Astrocyte of the spinal cord (primary cell): Measurements from ENCODE around the gene SHISA2.

Experiments
- DNase-seq: peaks from one replicate; pipeline ENCODE4 v3.0.0; 2011; ENCODE audit warnings: low read depth, low spot score
- H3K4me3 ChIP-seq: 2 replicates; pipeline ENCODE4 v1.5.1; 2011; ENCODE audit warnings: low read depth, mild to moderate bottlenecking, low read length, moderate library complexity
- CTCF ChIP-seq: IDR thresholded peaks from 2 replicates; pipeline ENCODE4 v1.5.1; 2012; ENCODE audit warnings: low read depth, mild to moderate bottlenecking, low read length, inconsistent platforms
- in situ Hi-C: cut with HindIII; loops from 2 replicates; pipeline ENCODE4 v1.10.0; 2017; ENCODE audit warnings: low sequenced_read_pairs

Gene SHISA2

GRCh38 chr13:26060357-26060756 lies 8.5 kb upstream of the SHISA2 start:
- TF ChIP-seq CTCF, result no peak
- no peak for DNase-seq
- in situ Hi-C loops, result no loop called here
- no peak overlapping the region for H3K4me3 ChIP-seq

GRCh38 chr13:26058704-26059103 lies 6.9 kb upstream of the SHISA2 start:
- in situ Hi-C loops, result no loop called here
- TF ChIP-seq CTCF, result no peak
- no peak for DNase-seq

GRCh38 chr13:26054896-26055295 lies 3.1 kb upstream of the SHISA2 start:
- no peak for DNase-seq
- in situ Hi-C loops, result no loop called here
- no peak for TF ChIP-seq CTCF
- no peak overlapping the region for H3K4me3 ChIP-seq

More at GRCh38 chr13:26058704-26059103, 6.9 kb upstream of the SHISA2 start:
- H3K4me3 ChIP-seq, result no peak overlapping the region

GRCh38 chr13:26053418-26053980 lies 1.7 kb upstream of the SHISA2 start:
- no peak for TF ChIP-seq CTCF
- DNase-seq, result no peak
- H3K4me3 ChIP-seq, result no peak overlapping the region
- in situ Hi-C loops, result no loop called here

GRCh38 chr13:26052337-26052736 lies 521 bp upstream of the SHISA2 start:
- peak overlapping the region; percentile 44 for H3K4me3 ChIP-seq
- TF ChIP-seq CTCF, result no peak
- no peak for DNase-seq
- in situ Hi-C loops, result no loop called here

GRCh38 chr13:26051231-26051656 lies 572 bp downstream of the SHISA2 start:
- H3K4me3 ChIP-seq, result peak overlapping the region; percentile 44
- DNase-seq, result peak; percentile 46
- in situ Hi-C loops, result no loop called here
- no peak for TF ChIP-seq CTCF
